ENCODE measurements around the gene PTTG1IP.

GRCh38 chr21:44901391-44902074 lies 28.0 kb upstream of the PTTG1IP start:
- TF ChIP-seq CTCF (IDR thresholded peaks at IDR 0.05) (no peak), POLR2A (IDR thresholded peaks at IDR 0.05) (no peak)

Measured in testis (tissue), 2 donors.